ENCODE results near the gene COPZ1. TPM values are rescaled to one million over a fixed set of nuclear protein-coding genes. Genes with fewer than 3 reads are reported as not detected.

Gene COPZ1
- total and polyA plus RNA-seq, 9 of the 15 experiments (the other 6 are each of a cell fraction or from before 2014, with no cell fraction given), result 137 to 487 (median 233) TPM

GRCh38 chr12:54379398-54380201 is 54.7 kb downstream of the COPZ1 start (continued):
- TF ChIP-seq DEAF1 (CRISPR knock-in tag; IDR thresholded peaks at IDR 0.05), result peak; percentile 83
- TF ChIP-seq MITF (IDR thresholded peaks at IDR 0.05), result no peak
- no peak for TF ChIP-seq BRD4 (IDR thresholded peaks at IDR 0.05)
- TF ChIP-seq TCF3 (CRISPR knock-in tag; IDR thresholded peaks at IDR 0.05), result 0 out of 2 replicates have a peak, but pooled peaks have one; percentile 20
- no peak for TF ChIP-seq ZNF316 (IDR thresholded peaks at IDR 0.05)
- TF ChIP-seq REST (IDR thresholded peaks at IDR 0.05; ENCODE audit: borderline replicate concordance), result peak; percentile 85
- TF ChIP-seq REST (CRISPR knock-in tag; IDR thresholded peaks at IDR 0.05; ENCODE audit: low read depth), result no peak
- TF ChIP-seq, protein P1, sequence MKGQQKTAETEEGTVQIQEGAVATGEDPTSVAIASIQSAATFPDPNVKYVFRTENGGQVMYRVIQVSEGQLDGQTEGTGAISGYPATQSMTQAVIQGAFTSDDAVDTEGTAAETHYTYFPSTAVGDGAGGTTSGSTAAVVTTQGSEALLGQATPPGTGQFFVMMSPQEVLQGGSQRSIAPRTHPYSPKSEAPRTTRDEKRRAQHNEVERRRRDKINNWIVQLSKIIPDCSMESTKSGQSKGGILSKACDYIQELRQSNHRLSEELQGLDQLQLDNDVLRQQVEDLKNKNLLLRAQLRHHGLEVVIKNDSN (CRISPR knock-in tag; IDR thresholded peaks at IDR 0.05), result no peak
- TF ChIP-seq, protein P2, sequence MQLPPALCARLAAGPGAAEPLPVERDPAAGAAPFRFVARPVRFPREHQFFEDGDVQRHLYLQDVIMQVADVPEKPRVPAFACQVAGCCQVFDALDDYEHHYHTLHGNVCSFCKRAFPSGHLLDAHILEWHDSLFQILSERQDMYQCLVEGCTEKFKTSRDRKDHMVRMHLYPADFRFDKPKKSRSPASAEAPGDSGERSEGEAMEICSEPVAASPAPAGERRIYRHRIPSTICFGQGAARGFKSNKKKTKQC (CRISPR knock-in tag; IDR thresholded peaks at IDR 0.05), result no peak
- TF ChIP-seq ZFPM2 (CRISPR knock-in tag; IDR thresholded peaks at IDR 0.05), result no peak
- no peak for TF ChIP-seq ZNF695 (CRISPR knock-in tag; IDR thresholded peaks at IDR 0.05)
- TF ChIP-seq RCOR1 (IDR thresholded peaks at IDR 0.05; ENCODE audit: borderline replicate concordance in 1 of 2, low read depth in 2 of 2, low read length in 2 of 2), result peak; percentile 14 to 80; a peak in 3 of 4 replicates
- TF ChIP-seq CEBPG (CRISPR knock-in tag; IDR thresholded peaks at IDR 0.05), result no peak
- TF ChIP-seq CEBPG (tag; conservative IDR thresholded peaks at IDR 0.05 in 1 of 2, IDR thresholded peaks at IDR 0.05 in 1 of 2), result no peak
- no peak for TF ChIP-seq CHD2 (IDR thresholded peaks at IDR 0.05; ENCODE audit: low read depth, low read length)
- TF ChIP-seq ZNF780A (CRISPR knock-in tag; IDR thresholded peaks at IDR 0.05), result no peak
